H1 (cell line): Measurements from ENCODE around the gene POU4F1. TPM values are rescaled to one million over a fixed set of nuclear protein-coding genes. Genes with fewer than 3 reads are reported as not detected.

ENCODE experiments used
- CTCF ChIA-PET: fragments of 300-600 bp; sonication (Branson Sonifier 250); formaldehyde crosslinking; loops from one replicate; lab custom pipeline; 2021; ENCODE audit not compliant: partially characterized antibody; lab: Charles Lee
- POLR2A ChIA-PET: fragments of 300-600 bp; sonication (Branson Sonifier 250); formaldehyde crosslinking; loops from one replicate; lab custom pipeline; 2021; ENCODE audit warnings: inconsistent platforms; ENCODE audit not compliant: partially characterized antibody; lab: Charles Lee
- DNase-seq, 2 experiments: peaks; one replicate each; pipeline versions ENCODE4 v3.0.0 to v3.0.0-alpha.2; 2010 to 2022; ENCODE audit warnings: low spot score in 2 of 2, low read depth in 1 of 2, mixed read lengths in 1 of 2
- FAIRE-seq: peaks from 2 replicates; lab custom pipeline; 2011; peaks lifted over from hg19 to GRCh38; lab: Jason Lieb, UNC
- H2AFZ ChIP-seq: 2 replicates; pipeline ENCODE4 v1.8.1; 2012; ENCODE audit warnings: low read length, inconsistent platforms
- H2AK5ac ChIP-seq: 2 replicates; pipeline ENCODE4 v1.6.1; 2013; ENCODE audit warnings: low read depth, low read length
- H2BK120ac ChIP-seq: replicated peaks from 2 replicates; pipeline ENCODE3; 2013; ENCODE audit warnings: low read depth, low read length, inconsistent platforms
- H2BK12ac ChIP-seq: 2 replicates; pipeline ENCODE4 v1.6.1; 2013; ENCODE audit warnings: low read depth, low read length
- H2BK15ac ChIP-seq: 2 replicates; pipeline ENCODE4 v1.6.1; 2013; ENCODE audit warnings: low read length
- H2BK20ac ChIP-seq: 2 replicates; pipeline ENCODE4 v1.6.1; 2013; ENCODE audit warnings: low read length
- H2BK5ac ChIP-seq: 2 replicates; pipeline ENCODE4 v1.6.1; 2013; ENCODE audit warnings: low read depth, low read length
- H3K14ac ChIP-seq: 2 replicates; pipeline ENCODE4 v1.6.1; 2013; ENCODE audit warnings: inconsistent platforms; ENCODE audit not compliant: insufficient read length
- H3K18ac ChIP-seq: 2 replicates; pipeline ENCODE4 v1.6.1; 2013; ENCODE audit warnings: low read length; ENCODE audit errors: extremely low read depth
- H3K23ac ChIP-seq: 2 replicates; pipeline ENCODE4 v1.6.1; 2013; ENCODE audit warnings: inconsistent platforms; ENCODE audit not compliant: insufficient read length
- H3K23me2 ChIP-seq: 2 replicates; pipeline ENCODE4 v1.6.1; 2013; ENCODE audit warnings: low read depth, low read length
- H3K27ac ChIP-seq: 2 replicates; pipeline ENCODE4 v1.6.1; 2011; ENCODE audit warnings: low read depth, low read length, inconsistent platforms
- H3K27me3 ChIP-seq, 4 experiments: replicated peaks in 1 of 4; 1 replicate in 1 of 4; 2 replicates in 3 of 4; pipeline versions ENCODE4 v1.6.1 to v1.8.1; 2011 to 2013; ENCODE audit warnings: low read length in 3 of 4, mild to moderate bottlenecking in 3 of 4, inconsistent platforms in 2 of 4, mixed read lengths in 2 of 4, moderate library complexity in 1 of 4; ENCODE audit not compliant: control insufficient read depth in 3 of 4, insufficient read depth in 3 of 4; ENCODE audit errors: extremely low read depth in 1 of 4
- H3K36me3 ChIP-seq, 4 experiments: 2 replicates each; pipeline versions ENCODE4 v1.6.1 to v1.8.1; 2011 to 2013; ENCODE audit warnings: mild to moderate bottlenecking in 4 of 4, low read length in 3 of 4, moderate library complexity in 2 of 4, control low read depth in 1 of 4, inconsistent platforms in 1 of 4; ENCODE audit not compliant: insufficient read depth in 4 of 4, control insufficient read depth in 2 of 4
- H3K4ac ChIP-seq: replicated peaks from 2 replicates; pipeline ENCODE3; 2013; ENCODE audit warnings: low read length, low read depth, mixed read lengths, inconsistent platforms; ENCODE audit not compliant: insufficient read length
- H3K4me1 ChIP-seq, 4 experiments: replicated peaks in 1 of 4; 1 replicate in 1 of 4; 2 replicates in 3 of 4; pipeline versions ENCODE4 v1.6.1 to v1.8.1; 2011 to 2013; ENCODE audit warnings: low read length in 3 of 4, inconsistent platforms in 2 of 4, mixed read lengths in 1 of 4; ENCODE audit not compliant: insufficient read depth in 4 of 4, control insufficient read depth in 3 of 4
- H3K4me2 ChIP-seq, 2 experiments: 2 replicates each; pipeline versions ENCODE4 v1.6.1 to v1.8.1; 2011 to 2013; ENCODE audit warnings: low read depth in 2 of 2, low read length in 2 of 2, control low read depth in 1 of 2, inconsistent platforms in 1 of 2, mild to moderate bottlenecking in 1 of 2; ENCODE audit not compliant: insufficient read depth in 1 of 2
- H3K4me3 ChIP-seq, 4 experiments: fragments of 200-600, 300-600 bp in 1 of 4; sonication (generic), shearing (Covaris generic), sonication (Bioruptor Twin) in 1 of 4; 2 replicates each; pipeline versions ENCODE4 v1.5.1 to v1.8.1; 2011 to 2016; ENCODE audit warnings: low read length in 4 of 4, low read depth in 3 of 4, control low read depth in 2 of 4, inconsistent platforms in 2 of 4, mild to moderate bottlenecking in 2 of 4, mixed read lengths in 1 of 4, moderate library complexity in 1 of 4; ENCODE audit not compliant: insufficient read depth in 2 of 4; ENCODE audit errors: extremely low read depth in 1 of 4
- H3K56ac ChIP-seq: replicated peaks from 2 replicates; pipeline ENCODE3; 2013; ENCODE audit warnings: low read depth, mild to moderate bottlenecking, mixed read lengths, low read length, inconsistent platforms; ENCODE audit not compliant: insufficient read length
- H3K79me1 ChIP-seq: 2 replicates; pipeline ENCODE4 v1.6.1; 2013; ENCODE audit warnings: low read depth, low read length, control low read depth
- H3K79me2 ChIP-seq, 2 experiments: 2 replicates each; pipeline versions ENCODE4 v1.6.1 to v1.8.1; 2012 to 2013; ENCODE audit warnings: low read length in 2 of 2, mild to moderate bottlenecking in 2 of 2, inconsistent platforms in 1 of 2; ENCODE audit not compliant: insufficient read depth in 2 of 2, control insufficient read depth in 1 of 2
- H3K9ac ChIP-seq, 4 experiments: replicated peaks in 1 of 4; 1 replicate in 1 of 4; 2 replicates in 3 of 4; pipeline versions ENCODE4 v1.6.1 to v1.8.1; 2011 to 2013; ENCODE audit warnings: low read depth in 3 of 4, low read length in 3 of 4, control low read depth in 2 of 4, mild to moderate bottlenecking in 2 of 4, moderate library complexity in 2 of 4, inconsistent platforms in 1 of 4; ENCODE audit errors: extremely low read depth in 1 of 4
- H3K9me3 ChIP-seq, 2 experiments: 2 replicates each; pipeline versions ENCODE4 v1.6.1 to v1.8.1; 2012 to 2013; ENCODE audit warnings: mild to moderate bottlenecking in 2 of 2, moderate library complexity in 2 of 2, control low read depth in 1 of 2, inconsistent platforms in 1 of 2, low read depth in 1 of 2, low read length in 1 of 2, mixed read lengths in 1 of 2; ENCODE audit not compliant: insufficient read depth in 2 of 2
- H4K20me1 ChIP-seq, 2 experiments: replicated peaks in 1 of 2; 2 replicates each; pipeline versions ENCODE3 to v1.8.1; 2011 to 2013; ENCODE audit warnings: inconsistent platforms in 2 of 2, low read length in 2 of 2, mild to moderate bottlenecking in 1 of 2; ENCODE audit not compliant: insufficient read depth in 2 of 2, control insufficient read depth in 1 of 2
- H4K5ac ChIP-seq: 2 replicates; pipeline ENCODE4 v1.6.1; 2013; ENCODE audit warnings: low read length, low read depth, mixed read lengths, inconsistent platforms; ENCODE audit not compliant: insufficient read length
- H4K8ac ChIP-seq: 2 replicates; pipeline ENCODE4 v1.8.0; 2013; ENCODE audit warnings: mild to moderate bottlenecking, moderate library complexity, low read length, inconsistent platforms; ENCODE audit not compliant: insufficient read depth; ENCODE audit errors: extremely low read depth
- H4K91ac ChIP-seq: replicated peaks from 2 replicates; pipeline ENCODE3; 2013; ENCODE audit warnings: low read length, mixed read lengths, inconsistent platforms; ENCODE audit not compliant: insufficient read length
- EGR1 ChIP-seq: IDR thresholded peaks from 2 replicates; pipeline ENCODE4 v1.6.1; 2011; ENCODE audit warnings: low read depth, low read length, borderline replicate concordance
- EP300 ChIP-seq, 2 experiments: IDR thresholded peaks; 1 replicate in 1 of 2; 2 replicates in 1 of 2; pipeline ENCODE4 v1.6.1; 2011 to 2012; ENCODE audit warnings: low read depth in 2 of 2, low read length in 2 of 2, mild to moderate bottlenecking in 2 of 2, borderline replicate concordance in 1 of 2, inconsistent platforms in 1 of 2, moderate library complexity in 1 of 2
- TEAD4 ChIP-seq: IDR thresholded peaks from 2 replicates; pipeline ENCODE4 v1.6.1; 2012; ENCODE audit warnings: low read depth, low read length, inconsistent platforms, mixed read lengths
- WGBS, 2 experiments: shearing (Covaris generic) in 1 of 2; methylation state at CpG; one replicate each; pipeline versions ENCODE4 v1.1.6 to v1.1.7; 2013 to 2015; ENCODE audit warnings: low lambda C conversion rate in 2 of 2, mixed read lengths in 2 of 2, inconsistent platforms in 1 of 2, low coverage in 1 of 2, missing lambda C conversion rate in 1 of 2; ENCODE audit not compliant: insufficient replicate concordance in 2 of 2, insufficient coverage in 1 of 2, insufficient read length in 1 of 2; ENCODE audit errors: extremely low coverage in 1 of 2, missing lambda C conversion rate in 1 of 2; 5-methylcytosine and 5-hydroxymethylcytosine counted together
- polyA plus RNA-seq, 7 experiments: library from polyadenylated mRNA; depleted of rRNA in 3 of 7; stranded (reverse) in 5 of 7; unstranded in 2 of 7; fragments of >200 nt in 5 of 7; fragments of 200-250 nt in 2 of 7; gene quantifications; 1 replicate in 5 of 7; 2 replicates in 1 of 7; 4 replicates in 1 of 7; pipeline versions ENCODE4 v1.2.1 to v1.2.3, GENCODE V29; 2011 to 2013; ENCODE audit warnings: missing spikeins in 2 of 7, mixed read lengths in 2 of 7
- total RNA-seq: library from RNA; stranded (reverse); fragmentation: NEBNext Ultra II Directional; extraction: Animal tissue kit (Norgen Biotek cat#: 25700); gene quantifications from 2 replicates; pipeline ENCODE4 v1.2.1, GENCODE V29; 2021

Gene POU4F1
- total and polyA plus RNA-seq, 2 of the 8 experiments (the other 6 are each of a cell fraction or from before 2014, with no cell fraction given): 0.09 to 0.32 TPM

DNA sequence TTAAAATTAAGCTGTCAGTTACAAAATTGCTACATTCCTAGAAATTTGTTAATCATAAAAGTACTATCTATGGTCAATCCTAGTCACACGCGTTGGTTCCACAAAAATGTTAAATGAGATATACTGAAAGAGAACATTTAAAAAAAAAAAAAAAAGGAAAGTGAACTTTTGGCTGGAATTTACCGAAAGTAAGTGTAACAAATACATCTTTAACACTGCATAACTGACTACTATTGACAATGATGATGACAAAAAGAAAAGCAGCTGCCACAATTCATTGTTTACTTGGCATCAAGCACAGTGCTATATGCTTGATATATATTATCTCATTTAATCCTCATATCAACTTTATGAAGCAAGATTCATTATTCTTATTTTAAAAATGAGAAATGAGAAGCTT lies 19.8 kb upstream of the POU4F1 start:
- no peaks in the 10 kb centered on the region for H3K79me1 ChIP-seq
- H3K23ac ChIP-seq: no peak overlapping the region
- no peaks in the 10 kb centered on the region for H3K79me2 ChIP-seq
- H2BK20ac ChIP-seq: no peak overlapping the region
- H3K4me2 ChIP-seq: no peak overlapping the region
- no peak overlapping the region for H4K91ac ChIP-seq
- WGBS, 2 experiments: 96% methylated on average over 3 of the region's 3 CpGs; no CpG with 5 or more reads in 1 of the 2 experiments
- no peaks in the 10 kb centered on the region for H3K27me3 ChIP-seq
- H3K56ac ChIP-seq: no peak overlapping the region
- no peak overlapping the region for H3K4me3 ChIP-seq
- POLR2A ChIA-PET: interaction anchor here (0.8 to 0.9 kb wide), 2 partner anchors 11 to 35 kb away, joined by 3 to 4 read pairs; no protein-coding TSS in a partner anchor
- no peak for TF ChIP-seq EP300 (IDR thresholded peaks at IDR 0.05; ENCODE audit: borderline replicate concordance in 1 of 2, low read depth in 2 of 2, low read length in 2 of 2)
- TF ChIP-seq TEAD4: no peak
- TF ChIP-seq EGR1: no peak
- TF ChIP-seq, all 59 proteins: peak for 0
- Histone ChIP-seq H3K23me2 (no peaks in the 10 kb centered on the region; the same call in 1 of the 2 replicates), H3K14ac (no peak overlapping the region), H3K36me3 (peaks cover 0 to 5% (median 2%) of the 10 kb centered on the region in 4 experiments; a peak in 3 of 8 replicates), H3K18ac (no peak overlapping the region), H4K5ac (no peak overlapping the region), H4K20me1 (peaks cover 0 to 4% of the 10 kb centered on the region in 2 experiments), H2BK12ac (no peak overlapping the region), H4K8ac (no peak overlapping the region), H2AFZ (no peak overlapping the region), H2BK15ac (no peak overlapping the region), H3K9me3 (no peaks in the 10 kb centered on the region), H3K9ac (no peak overlapping the region), H2BK120ac (no peak overlapping the region), H3K4ac (no peak overlapping the region), H3K27ac (no peak overlapping the region), H2AK5ac (no peak overlapping the region), H3K4me1 (peaks cover 0 to 3% (median 0%) of the 10 kb centered on the region in 4 experiments; a peak in 2 of 7 replicates), H2BK5ac (no peak overlapping the region)
- CTCF ChIA-PET: interaction anchor here (0.6 to 1.4 kb wide), 2 partner anchors 356 to 603 kb away, joined by 4 read pairs; no protein-coding TSS in a partner anchor
- no peak for FAIRE-seq
- DNase-seq: no peak
